CD4-positive, alpha-beta T cell treated with Interleukin-4 for 1 hour (primary cell): Measurements from ENCODE around the gene PHF19.

ENCODE experiments used
- DNase-seq, 2 donors: peaks; one replicate each; pipeline ENCODE4 v3.0.0-alpha.2; 2020 to 2022

The PHF19 gene

DNA sequence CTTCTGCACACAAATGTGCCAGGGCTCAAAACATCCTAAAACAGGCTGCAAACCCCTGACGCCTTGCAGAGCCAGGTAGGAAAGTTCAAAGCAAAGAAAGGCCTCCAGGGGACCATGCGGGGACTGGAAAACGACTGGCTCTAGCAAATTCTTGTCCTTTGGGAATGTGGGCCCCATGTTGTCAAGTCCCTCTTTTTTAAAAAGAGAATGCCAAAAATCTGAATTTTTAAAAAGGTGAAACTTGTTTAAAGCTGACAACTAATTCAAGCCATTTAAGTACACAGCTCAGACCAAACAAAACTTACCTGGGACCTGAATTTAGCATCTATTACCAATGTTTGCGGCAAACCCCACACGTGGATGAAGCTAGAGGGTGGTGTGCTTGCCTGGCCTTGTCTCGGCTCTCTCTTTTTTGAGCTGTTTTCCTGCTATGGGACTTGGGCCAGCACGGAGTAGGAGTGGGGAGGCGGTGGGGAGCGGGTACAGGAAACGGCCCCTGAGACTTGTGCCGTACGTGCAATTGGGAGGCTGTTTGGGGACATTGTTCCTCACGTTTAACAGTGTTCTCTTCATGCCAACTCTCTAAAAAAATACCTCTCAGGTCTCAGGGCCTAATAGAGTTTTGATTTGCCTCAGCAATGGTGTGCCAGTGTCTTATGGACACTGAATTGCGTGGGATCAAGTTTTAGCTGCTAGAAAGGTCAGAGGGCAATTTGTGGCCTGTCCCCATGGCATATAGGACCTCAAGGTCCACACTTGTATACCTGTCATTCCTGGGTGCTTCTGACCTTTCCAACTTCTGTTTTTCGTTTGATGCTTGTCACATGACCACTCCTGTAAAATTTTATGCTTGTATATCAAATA, 15.1 kb upstream of the PHF19 start:
- peak in 1 of 2 donors; percentile 34 for DNase-seq

DNA sequence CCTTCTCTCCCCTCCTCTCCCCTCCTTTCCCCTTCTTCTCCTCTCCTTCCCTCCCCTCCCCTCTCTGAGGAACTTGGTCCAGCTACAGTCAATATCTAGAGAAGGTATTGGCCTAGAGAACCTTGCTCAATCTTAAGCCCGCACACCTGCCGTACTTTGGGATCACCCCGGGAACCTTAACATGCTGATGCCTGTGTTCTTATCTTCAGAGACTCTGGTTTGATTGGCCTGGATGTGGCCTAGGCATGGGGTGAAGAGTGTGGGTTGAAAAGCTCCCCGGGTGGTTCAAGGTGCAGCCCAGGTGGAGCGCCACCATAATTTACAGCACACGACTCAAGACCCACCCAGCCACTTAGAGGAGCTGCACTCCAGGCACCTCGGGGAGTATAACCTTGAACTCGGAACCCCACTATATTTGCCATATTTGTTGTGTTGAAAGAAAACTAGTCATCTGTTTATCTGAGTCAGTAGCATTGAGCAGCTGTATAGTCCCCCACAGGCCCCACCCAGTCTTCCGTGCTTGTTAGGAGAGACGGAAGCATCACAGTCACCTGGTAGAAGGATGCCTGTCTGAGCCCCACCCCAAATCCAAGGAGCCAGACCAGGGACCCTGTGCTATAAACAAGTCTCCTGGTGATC, 14.4 kb upstream of the PHF19 start:
- peak; percentile 57 to 65 for DNase-seq

DNA sequence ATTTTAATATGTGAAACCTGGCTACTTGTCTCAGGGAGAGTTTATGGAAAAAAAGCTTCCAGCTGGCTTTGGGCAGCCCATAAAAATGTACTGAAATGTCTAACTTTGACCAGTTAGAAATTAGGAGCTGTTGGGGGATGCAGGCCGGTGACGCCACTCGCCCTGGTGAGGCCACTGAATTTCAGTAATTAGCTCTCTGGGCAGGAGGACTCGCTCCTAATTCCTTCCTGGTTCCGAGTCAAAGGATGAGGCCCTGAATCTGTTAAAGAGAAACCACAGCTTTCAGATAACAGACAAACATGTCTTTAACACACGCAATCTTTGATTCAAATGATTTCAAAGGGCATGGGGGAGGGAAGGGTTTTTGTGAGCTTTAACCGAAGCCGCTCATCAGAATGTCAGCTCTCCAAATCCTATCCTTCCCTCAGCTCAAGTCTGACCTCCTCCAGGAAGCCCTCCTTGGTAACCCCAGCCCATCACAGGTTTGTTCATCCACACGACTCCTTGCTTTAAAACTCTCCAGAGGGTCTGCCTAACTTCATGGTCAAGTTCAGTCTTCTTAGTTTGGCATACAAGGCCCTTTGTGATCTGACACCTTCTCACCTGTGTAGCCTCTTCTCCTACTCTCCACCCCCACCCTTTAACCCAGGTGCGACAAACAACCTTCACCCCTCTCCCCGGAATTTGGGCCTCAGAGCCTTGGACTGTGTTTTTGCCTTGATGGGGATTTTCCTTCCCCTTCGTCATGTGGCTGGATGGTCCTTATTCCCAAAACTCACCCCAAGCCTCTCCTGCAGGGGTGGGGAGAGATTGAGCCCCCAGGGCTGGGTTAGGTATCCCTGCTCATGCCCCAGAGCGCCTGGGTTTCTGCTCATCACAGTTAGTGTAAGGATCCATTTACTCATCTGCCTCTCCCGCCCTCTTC, 13.6 kb upstream of the PHF19 start:
- DNase-seq: peak; percentile 47 to 73

DNA sequence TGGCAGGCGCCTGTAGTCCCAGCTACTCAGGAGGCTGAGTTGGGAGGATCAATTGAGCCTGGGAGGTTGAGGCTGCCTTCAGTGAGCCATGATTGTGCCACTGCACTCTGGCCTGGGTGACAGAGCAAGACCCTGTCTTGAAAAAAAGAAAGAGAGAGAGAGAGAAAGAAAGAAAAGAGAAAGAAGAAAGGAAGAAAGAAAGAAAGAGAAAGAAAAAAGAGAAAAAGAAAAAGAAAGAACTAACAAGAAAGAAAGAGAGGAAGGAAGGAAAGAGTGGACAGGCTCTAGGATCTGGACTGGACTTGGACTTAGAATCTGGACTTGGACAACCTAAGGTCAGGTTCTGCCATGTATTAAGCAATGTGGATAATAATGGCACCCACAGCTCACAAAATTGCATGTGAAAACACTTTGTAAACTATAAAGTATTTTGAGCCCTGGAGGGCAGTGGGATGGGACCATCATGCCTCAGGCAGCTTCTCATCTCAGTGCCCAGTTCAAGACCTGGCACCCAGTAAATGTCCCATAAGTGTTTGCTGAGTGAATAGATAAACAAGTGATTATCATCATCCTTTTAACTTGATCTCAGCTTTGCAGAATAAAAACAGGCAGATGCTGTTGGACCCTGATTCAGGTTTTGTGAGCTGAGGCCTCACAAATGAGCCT, 12.8 kb upstream of the PHF19 start:
- DNase-seq: no peak

DNA sequence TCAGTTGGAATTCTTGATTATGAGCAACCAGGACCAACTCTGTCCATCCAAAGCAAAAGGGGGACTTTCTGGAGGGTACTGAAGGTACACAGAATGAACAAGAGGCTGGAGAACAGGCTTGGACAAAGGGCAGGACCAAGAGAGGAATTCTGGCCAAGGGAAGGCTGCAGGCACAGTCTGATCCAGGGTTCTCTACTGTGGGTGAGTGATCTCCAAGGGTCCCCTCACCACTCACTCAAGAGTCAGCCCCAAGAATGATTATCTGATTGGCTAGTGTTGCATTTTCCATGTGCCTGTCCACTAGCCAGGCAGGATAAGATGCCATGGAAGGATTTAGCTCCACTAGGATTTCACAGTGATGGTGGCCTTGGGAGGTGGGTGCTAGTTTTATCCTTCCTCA, 11.6 kb upstream of the PHF19 start:
- no peak for DNase-seq

DNA sequence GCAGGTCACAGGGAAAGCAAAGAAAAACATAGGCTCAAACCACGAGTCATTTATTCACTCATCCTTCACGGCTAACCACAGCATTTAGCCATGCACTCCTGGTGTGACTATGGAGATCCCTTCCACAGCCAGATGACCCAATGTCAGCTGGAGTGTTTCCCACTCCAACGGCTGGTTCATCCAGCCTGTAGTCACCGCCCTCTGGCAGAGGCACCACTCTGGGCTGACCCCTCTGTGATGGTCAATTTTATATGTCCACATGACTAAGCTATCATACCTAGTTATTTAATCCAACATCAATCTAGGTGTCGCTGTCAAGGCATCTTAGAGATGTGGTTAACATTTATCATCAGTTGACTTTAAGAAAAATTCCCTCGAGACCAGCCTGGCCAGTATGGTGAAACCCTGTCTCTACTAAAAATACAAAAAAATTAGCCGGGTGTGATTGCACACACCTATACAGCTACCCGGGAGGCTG, 9.5 kb upstream of the PHF19 start:
- DNase-seq: no peak

DNA sequence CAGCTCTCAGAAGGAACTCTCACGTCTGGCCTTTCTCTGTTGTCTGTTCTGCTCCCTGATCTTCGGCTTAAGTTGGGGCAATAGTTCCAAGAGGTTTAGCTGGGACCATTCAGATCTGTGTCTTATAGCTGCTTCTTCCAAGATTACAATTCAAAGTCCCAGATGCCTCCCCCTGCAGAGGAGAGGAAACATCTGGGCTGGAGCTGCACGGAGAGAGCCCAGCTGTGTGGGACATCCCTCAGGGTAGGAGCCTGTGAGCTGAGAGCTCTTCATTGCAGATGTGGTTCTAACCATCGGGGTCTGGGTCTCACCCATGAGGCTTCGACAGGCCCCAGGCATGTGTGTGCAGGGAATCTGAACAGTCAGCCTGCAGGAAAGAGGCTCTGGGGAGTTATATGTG, 9.0 kb upstream of the PHF19 start:
- DNase-seq: no peak

DNA sequence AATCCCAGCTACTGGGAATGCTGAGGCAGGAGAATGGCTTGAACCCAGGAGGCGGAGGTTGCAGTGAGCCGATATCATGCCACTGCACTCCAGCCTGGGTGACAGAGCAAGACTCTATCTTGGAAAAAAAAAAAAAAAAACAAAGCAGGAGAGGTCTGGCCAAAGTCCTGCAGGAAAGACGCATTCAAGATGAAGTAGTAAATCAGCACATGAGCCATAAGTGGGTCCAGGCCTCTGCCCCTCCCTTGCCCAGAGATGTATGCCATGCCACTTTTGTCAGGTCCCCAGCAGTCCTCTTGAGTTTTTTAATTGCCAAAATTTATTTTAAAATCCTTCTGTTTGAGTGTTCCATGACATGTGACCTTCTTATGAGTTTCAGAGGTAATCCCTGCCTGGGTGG, 8.5 kb upstream of the PHF19 start:
- no peak for DNase-seq

DNA sequence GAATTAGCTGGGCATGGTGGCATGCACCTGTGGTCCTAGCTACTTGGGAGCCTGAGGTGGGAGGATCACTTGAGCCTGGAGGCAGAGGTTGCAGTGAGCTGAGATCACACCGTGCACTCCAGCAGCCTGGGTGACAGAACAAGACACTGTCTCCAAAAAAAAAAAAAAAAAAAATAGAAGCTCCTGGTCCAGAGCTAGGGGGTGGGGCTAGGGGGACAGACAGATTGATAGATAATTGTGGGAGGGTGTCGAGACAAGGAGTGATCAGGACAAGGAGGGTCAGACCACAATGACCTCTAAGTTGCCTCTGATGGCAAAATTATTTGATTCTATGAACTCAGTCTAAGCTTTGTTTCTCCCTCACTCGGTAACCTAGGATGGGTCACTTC, 6.6 kb upstream of the PHF19 start:
- DNase-seq: no peak

DNA sequence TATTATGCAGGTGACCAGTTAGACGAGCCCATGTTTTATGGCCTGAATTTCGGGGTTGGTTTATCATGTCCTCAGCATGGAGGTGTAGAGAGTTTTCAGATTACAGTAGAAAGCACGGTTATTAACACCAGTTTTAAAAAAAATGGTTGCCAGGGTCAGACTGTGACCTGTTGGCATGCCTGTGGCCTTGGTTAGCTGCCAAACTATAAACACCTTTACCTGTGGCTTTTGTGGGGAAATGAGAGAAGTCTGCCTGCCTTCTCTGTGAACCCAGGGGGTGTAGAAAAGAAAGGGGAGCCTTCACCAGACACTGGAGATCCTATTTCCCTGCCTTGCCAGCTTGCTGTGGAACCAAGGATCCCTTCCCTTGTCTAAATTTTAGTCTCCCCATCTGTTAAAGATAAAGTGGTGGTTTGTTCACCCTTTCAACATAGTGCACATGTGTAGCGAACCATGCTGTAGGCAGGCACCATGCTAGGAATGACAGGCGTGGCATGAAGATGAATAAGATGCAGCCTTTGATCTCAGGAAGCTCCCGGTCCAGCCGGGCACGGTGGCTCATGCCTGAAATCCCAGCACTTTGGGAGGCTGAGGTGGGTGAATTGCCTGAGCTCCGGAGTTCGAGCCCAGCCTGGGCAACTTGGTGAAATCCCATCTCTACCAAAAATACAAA, 6.1 kb upstream of the PHF19 start:
- no peak for DNase-seq

DNA sequence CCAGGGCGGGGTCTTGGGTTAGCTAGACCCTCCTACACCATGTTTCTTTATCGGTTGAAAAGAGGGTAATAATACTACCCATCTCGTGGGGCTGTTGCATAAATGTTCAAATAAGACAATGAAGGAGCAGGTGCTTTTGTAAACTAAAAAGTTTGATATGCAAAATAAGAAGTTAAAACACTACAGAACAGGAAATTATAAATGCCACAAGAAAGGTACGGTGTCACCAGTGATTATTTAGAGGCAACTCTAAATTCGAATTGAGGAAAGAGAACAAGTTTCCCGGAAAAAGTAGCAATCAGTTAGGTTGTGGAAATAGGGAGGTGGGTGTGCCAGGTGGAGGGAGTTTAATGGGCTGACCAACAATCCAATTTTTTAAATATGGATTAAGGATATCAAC, 2.5 kb upstream of the PHF19 start:
- no peak for DNase-seq

DNA sequence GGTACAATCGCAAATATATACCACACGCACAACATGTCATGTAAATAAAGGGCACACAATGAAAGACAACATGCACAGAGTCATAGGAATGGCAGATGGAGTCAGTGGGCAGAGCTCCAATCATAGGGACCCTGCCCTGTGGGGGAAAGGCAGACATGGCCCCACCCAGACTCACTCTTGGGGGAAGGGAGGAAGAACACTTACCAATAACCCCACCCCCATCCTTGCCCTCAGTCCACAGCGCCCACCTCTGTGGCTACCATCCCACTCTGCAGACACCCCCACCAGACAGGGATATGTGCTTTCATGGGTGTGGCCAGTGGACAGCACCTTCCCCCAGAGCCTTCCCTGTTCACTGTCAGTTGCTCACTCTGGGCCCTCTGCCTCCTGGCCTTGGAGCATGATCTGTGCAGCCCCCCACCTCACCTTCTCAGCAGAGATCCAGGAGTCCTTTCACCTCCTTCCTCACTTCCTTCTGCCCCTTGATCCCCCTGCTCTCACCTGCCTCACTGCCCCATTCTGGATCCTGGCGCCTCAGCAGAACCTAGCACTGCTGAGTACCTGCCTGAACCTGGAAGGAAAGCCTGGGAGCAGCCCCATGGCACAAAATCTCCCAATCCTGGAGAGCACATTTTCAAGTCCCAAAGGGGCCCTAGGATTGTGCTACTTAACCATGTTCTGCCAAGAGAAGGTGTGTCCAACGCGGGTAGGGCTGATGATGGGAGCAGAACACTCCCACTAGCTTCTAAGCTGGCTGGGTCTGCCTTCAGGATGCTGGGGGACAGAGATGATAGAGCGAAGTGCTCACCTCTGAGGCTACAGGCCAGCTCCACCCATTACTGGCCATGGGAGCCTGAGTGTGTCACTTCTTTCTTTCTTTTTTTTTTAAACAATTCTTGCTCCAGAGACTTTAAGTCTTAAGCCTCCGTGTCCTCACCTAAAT, 1.5 kb upstream of the PHF19 start:
- DNase-seq: peak in 1 of 2 donors; percentile 40

DNA sequence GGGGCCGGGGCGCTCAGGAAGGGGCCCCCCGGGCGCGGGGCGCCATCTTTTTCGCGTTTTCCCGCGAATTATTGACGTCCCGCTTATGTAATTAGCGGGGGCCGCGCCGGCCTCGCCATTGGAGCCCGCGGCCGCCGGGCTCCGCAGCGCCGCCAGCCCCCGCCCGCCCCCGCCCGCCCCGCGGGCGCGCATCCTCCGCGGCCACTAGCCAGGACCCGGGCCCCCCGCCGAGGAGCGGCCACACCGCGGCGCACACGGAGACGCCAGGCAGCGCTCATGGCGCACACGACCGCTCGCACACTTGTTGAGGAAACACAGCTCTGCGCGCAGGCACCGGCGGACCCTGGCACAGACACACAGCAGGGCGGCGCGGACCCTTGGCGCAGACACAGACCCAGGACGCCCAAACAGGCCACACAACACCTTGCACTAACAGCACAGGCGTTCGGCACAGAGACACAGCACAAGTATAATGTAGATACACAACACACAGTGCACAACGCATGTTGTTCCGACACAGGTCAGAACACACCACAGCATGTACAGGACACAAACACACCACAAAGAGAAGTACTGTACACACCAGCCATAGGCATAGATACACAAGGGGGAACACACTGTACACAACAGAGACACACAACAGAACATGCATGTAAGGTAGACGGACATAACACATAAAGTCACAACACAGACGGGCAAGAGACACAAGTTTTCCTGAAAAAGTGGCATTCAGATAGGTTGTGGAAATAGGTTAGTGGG, 467 bp upstream of the PHF19 start:
- peak; percentile 70 to 73 for DNase-seq

DNA sequence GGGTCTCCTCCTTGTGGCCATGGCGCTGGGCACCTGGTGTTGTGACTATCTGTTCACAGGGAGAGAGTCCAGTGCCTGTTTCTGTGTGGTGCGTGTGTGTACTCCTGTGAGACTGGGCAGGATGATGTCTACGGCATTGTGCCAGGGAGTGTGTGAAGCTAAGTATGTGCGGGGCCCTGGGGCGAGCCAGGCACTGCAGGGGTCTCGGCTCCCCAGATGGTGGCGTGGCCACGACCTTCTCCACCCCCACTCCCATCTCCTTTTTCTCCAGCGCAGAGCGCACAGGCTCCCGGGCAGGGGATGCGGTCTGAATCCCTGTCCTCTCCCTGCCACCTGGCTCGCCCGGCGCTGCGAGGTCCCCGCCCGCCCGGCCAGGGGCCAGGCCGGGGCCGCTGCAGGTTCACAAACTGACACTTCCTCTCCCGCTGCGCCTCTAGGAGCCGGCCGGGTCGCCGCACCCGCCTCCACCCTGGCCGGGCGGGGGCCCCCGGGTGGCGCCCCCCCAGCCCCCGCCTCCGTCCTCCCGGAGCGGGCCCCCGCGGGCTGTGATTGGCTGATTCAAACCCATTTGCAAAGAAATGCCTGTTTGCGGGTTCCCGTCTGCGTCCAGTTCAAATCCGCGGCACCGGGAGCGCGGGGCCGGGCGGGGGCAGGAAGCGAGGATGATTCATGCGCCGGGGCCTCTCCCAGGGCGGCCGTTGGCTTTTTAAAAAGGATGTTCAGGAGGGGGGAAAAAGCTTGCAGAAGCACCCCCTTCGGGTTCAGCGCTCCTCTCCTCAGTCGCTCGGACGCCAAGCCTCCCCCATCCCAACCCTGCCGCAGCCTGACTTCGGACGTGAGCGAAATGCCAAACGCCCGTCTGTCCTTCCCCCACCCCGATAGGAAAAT, 790 bp downstream of the PHF19 start:
- peak; percentile 88 for DNase-seq

DNA sequence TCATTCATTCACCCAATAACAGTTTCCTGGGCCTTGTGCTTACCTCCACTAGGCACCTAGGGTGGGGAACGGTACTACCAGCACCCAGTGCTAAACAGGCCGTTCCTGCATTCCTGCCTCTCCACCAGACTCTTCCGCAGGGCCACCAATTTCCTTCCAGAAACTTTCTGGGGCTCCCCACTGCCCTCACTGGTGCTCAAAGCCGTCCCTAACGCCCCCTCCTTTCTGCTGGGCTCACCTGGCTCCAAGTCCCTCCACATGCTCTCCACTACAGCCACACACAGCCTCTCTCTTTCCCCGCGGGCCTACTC, 1.4 kb downstream of the PHF19 start:
- no peak for DNase-seq

DNA sequence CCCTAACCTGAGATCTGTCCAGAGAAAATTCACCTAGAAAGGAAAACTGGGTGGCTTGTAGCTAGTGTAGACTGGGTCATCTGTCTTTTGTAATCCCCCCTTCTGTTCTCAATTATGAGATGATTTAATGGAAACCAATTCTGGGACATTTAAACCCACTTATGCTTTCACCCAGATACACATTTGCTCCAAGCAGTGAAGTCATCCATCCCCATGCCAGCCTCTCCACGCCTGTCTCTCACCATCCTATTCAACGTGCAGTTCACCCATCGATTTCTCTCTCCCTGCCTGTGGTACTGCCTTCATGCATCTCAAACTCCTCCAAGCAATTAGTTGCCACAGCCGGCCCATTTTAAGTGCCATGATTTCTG, 1.8 kb downstream of the PHF19 start:
- no peak for DNase-seq

DNA sequence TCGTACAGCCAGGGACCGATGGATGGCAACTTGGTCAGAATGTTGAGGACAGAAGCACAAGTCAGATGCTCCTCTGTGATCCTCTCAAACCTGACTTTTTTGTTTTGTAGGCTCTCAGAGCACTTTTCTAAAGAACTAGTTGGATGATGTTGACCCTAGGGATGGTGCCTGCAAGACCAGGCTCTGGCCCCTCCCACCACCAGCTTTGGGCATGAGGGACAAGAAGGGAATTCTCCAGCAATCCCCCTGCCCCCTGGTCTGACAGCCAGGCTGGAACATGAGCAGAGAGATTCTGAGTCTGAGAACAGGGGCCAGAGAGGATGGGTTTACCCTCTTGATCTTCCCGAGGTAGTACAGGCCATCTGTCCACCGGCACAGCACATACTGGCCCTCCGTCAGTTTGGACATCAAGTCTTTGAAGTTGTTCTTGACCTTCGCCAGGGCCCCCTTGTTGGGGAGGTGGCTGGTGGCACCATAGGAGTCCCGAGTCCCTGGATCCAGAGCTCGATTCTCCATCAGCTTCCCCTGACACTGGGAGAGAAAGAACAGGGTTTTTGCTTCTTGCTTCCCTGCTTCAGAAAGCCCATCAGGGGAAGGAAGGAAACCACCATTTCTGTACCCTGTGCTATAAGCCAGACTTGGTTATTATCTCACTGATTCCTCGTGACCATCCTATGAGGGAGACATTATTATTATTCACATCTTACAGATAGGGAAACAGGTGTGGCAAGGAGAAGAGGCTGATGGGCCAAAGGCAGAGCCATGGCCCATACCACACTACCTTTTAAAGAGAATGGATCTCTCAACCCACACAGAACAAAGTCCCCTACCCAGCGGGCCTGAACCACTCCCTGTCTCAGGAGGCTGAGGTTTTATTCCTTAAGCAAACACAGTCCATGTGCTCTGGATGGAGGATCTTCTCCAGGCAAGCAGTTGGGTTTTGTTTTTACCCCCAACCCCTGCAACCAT, 2.5 kb downstream of the PHF19 start:
- no peak for DNase-seq

DNA sequence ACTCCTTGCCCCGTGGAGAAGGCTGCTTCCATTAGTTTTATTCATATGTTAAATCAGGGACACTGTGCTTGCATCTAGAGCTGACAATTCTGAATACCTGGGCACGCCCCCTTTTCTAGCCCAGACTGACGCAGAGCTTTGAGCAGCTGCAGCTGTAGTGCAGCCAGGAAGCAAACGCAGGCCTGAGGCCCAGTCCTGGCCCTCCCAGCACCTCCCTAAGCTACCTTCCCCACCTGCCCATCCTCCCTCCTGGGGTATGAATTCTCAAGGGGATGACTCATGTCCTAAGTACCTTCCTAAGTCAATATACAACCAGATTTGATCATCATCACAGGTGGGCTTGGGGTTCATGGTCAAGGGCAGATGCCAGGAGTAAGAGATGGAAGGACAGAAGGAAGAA, 3.5 kb downstream of the PHF19 start:
- no peak for DNase-seq
